Endothelial cell of umbilical vein (primary cell): ENCODE data around the gene SULT1E1. TPM values are rescaled to one million over a fixed set of nuclear protein-coding genes. Genes with fewer than 3 reads are reported as not detected.
A peak's percentile ranks its signal among the peaks of the same experiment; 100 is the strongest.

ENCODE experiments used
- BruUV-seq: library from RNA; stranded (reverse); fragments of 400-500 nt; replicated peaks from 2 replicates; lab custom pipeline; 2021; lab: Mats Ljungman, UMichigan
- CTCF ChIA-PET: fragments of 300-600, 350-600 bp; sonication (Branson Sonifier 250); formaldehyde crosslinking; loops from one replicate; lab custom pipeline; 2021; ENCODE audit warnings: antibody characterized with exemption, inconsistent platforms; lab: Charles Lee
- POLR2A ChIA-PET: fragments of 300-600, 350-600 bp; sonication (Branson Sonifier 250); formaldehyde crosslinking; loops from one replicate; lab custom pipeline; 2021; ENCODE audit warnings: antibody characterized with exemption, inconsistent platforms; lab: Charles Lee
- DNase-seq: peaks from one replicate; pipeline ENCODE4 v3.0.0-alpha.2; 2011; ENCODE audit warnings: low read depth, low spot score
- FAIRE-seq: peaks from 2 replicates; lab custom pipeline; 2011; peaks lifted over from hg19 to GRCh38; lab: Jason Lieb, UNC
- H2AFZ ChIP-seq: 2 replicates; pipeline ENCODE4 v1.6.0; 2012; ENCODE audit warnings: low read depth, low read length, control low read depth, inconsistent platforms
- H3K27ac ChIP-seq: 2 replicates; pipeline ENCODE4 v1.5.1; 2011; ENCODE audit warnings: low read depth, mild to moderate bottlenecking, control low read depth, low read length, moderate library complexity; ENCODE audit not compliant: insufficient read depth
- H3K27me3 ChIP-seq, 2 experiments: 2 replicates each; pipeline versions ENCODE4 v1.6.0 to v1.6.1; 2011; ENCODE audit warnings: low read length in 2 of 2, mixed read lengths in 1 of 2; ENCODE audit not compliant: control insufficient read depth in 2 of 2, insufficient read depth in 2 of 2
- H3K36me3 ChIP-seq, 2 experiments: 2 replicates in 1 of 2; 3 replicates in 1 of 2; pipeline ENCODE4 v1.5.1; 2011; ENCODE audit warnings: low read length in 2 of 2, mild to moderate bottlenecking in 1 of 2, moderate library complexity in 1 of 2; ENCODE audit not compliant: control insufficient read depth in 2 of 2, insufficient read depth in 2 of 2; ENCODE audit errors: extremely low read depth in 1 of 2
- H3K4me1 ChIP-seq: 3 replicates; pipeline ENCODE4 v1.5.1; 2011; ENCODE audit warnings: mild to moderate bottlenecking, low read length; ENCODE audit not compliant: control insufficient read depth, insufficient read depth; ENCODE audit errors: extremely low read depth
- H3K4me2 ChIP-seq: 2 replicates; pipeline ENCODE4 v1.6.1; 2011; ENCODE audit warnings: low read length, control low read depth, mixed read lengths; ENCODE audit not compliant: insufficient read depth
- H3K4me3 ChIP-seq, 3 experiments: fragments of 200-600 bp in 1 of 3; sonication (generic), shearing (Covaris generic) in 1 of 3; replicated peaks in 1 of 3; 2 replicates each; pipeline ENCODE4 v1.5.1; 2011 to 2016; ENCODE audit warnings: control low read depth in 3 of 3, low read length in 3 of 3, mild to moderate bottlenecking in 2 of 3, inconsistent platforms in 1 of 3, low read depth in 1 of 3, moderate library complexity in 1 of 3; ENCODE audit not compliant: insufficient read depth in 1 of 3
- H3K79me2 ChIP-seq: 2 replicates; pipeline ENCODE4 v1.6.0; 2012; ENCODE audit warnings: low read length, inconsistent platforms; ENCODE audit not compliant: control insufficient read depth, insufficient read depth
- H3K9ac ChIP-seq: replicated peaks from 2 replicates; pipeline ENCODE3; 2011; ENCODE audit warnings: low read length, control low read depth; ENCODE audit not compliant: insufficient read depth; ENCODE audit errors: extremely low read depth
- H3K9me1 ChIP-seq: replicated peaks from 3 replicates; pipeline ENCODE4 v1.6.0; 2011; ENCODE audit warnings: mild to moderate bottlenecking, low read length; ENCODE audit not compliant: control insufficient read depth, insufficient read depth; ENCODE audit errors: extremely low read depth
- H3K9me3 ChIP-seq: replicated peaks from 2 replicates; pipeline ENCODE4 v1.5.1; 2012; ENCODE audit warnings: low read length, inconsistent platforms; ENCODE audit not compliant: control insufficient read depth, insufficient read depth
- H4K20me1 ChIP-seq: replicated peaks from 2 replicates; pipeline ENCODE3; 2011; ENCODE audit warnings: mild to moderate bottlenecking, low read length; ENCODE audit not compliant: control insufficient read depth, insufficient read depth; ENCODE audit errors: extremely low read depth
- CTCF ChIP-seq, 2 donors: IDR thresholded peaks; 1 replicate in 1 of 2; 2 replicates in 1 of 2; pipeline ENCODE4 v1.5.1; 2011; ENCODE audit warnings: low read length in 2 of 2, mild to moderate bottlenecking in 2 of 2, moderate library complexity in 2 of 2, control low read depth in 1 of 2, inconsistent platforms in 1 of 2, low read depth in 1 of 2; ENCODE audit not compliant: insufficient read depth in 1 of 2; ENCODE audit errors: extremely low read depth in 1 of 2
- EZH2 ChIP-seq: IDR thresholded peaks from 2 replicates; pipeline ENCODE4 v1.6.1; 2012; ENCODE audit warnings: borderline replicate concordance, low read depth, mild to moderate bottlenecking, moderate library complexity, low read length, inconsistent platforms; ENCODE audit not compliant: severe bottlenecking
- FOS ChIP-seq: IDR thresholded peaks from 2 replicates; pipeline ENCODE4 v1.6.1; 2011; ENCODE audit warnings: mild to moderate bottlenecking, low read length, moderate library complexity, borderline replicate concordance; ENCODE audit not compliant: insufficient read depth
- GATA2 ChIP-seq: IDR thresholded peaks from 2 replicates; pipeline ENCODE4 v1.7.0; 2011; ENCODE audit warnings: low read depth, mild to moderate bottlenecking, moderate library complexity, mixed read lengths, low read length; ENCODE audit not compliant: insufficient read length, insufficient read depth
- JUN ChIP-seq: IDR thresholded peaks from 2 replicates; pipeline ENCODE4 v1.6.1; 2011; ENCODE audit warnings: borderline replicate concordance, low read depth; ENCODE audit not compliant: insufficient read length, insufficient read depth
- MAX ChIP-seq: IDR thresholded peaks from 2 replicates; pipeline ENCODE4 v1.6.1; 2011; ENCODE audit not compliant: insufficient read depth, insufficient read length
- MYC ChIP-seq: IDR thresholded peaks from one replicate; pipeline ENCODE4 v1.6.1; 2011; ENCODE audit warnings: mild to moderate bottlenecking, low read depth, low read length
- POLR2A ChIP-seq: IDR thresholded peaks from 2 replicates; pipeline ENCODE4 v1.6.1; 2012; ENCODE audit warnings: low read depth, mild to moderate bottlenecking, control low read depth, low read length
- POLR2AphosphoS5 ChIP-seq: IDR thresholded peaks from 2 replicates; pipeline ENCODE4 v1.6.1; 2012; ENCODE audit warnings: low read depth, mild to moderate bottlenecking, control low read depth, low read length, moderate library complexity; ENCODE audit not compliant: insufficient read depth
- dilution Hi-C: fragments of 300-500 bp; cut with MboI; formaldehyde crosslinking; loops from one replicate; pipeline ENCODE4 v1.15.0; 2019; ENCODE audit warnings: low sequenced_read_pairs; ENCODE audit not compliant: extremely low pct_ligation_motif_present
- intact Hi-C: fragments of 100-400 bp; cut with micrococcal nuclease; formaldehyde crosslinking; loops from one replicate; pipeline ENCODE4 v1.10.0; 2022
- polyA plus RNA-seq, 4 experiments: library from polyadenylated mRNA; depleted of rRNA in 3 of 4; stranded (reverse) in 3 of 4; unstranded in 1 of 4; fragments of >200 nt; gene quantifications; 2 replicates each; pipeline versions ENCODE4 v1.2.1 to v1.2.3, GENCODE V29; 2011 to 2012; ENCODE audit warnings: missing spikeins in 1 of 4
- total RNA-seq: library from RNA; stranded (reverse); gene quantifications from 2 replicates; pipeline ENCODE4 v1.2.3, GENCODE V29; 2021

Gene SULT1E1
- total and polyA plus RNA-seq, 2 donors (not counting 3 experiments of a cell fraction or from before 2014, with no cell fraction given) = 25.8 to 34.5 TPM

- no peaks in the 10 kb centered on the region for H3K36me3 ChIP-seq
- H3K4me1 ChIP-seq = peaks cover 9% of the 10 kb centered on the region
- H3K9me1 ChIP-seq = no peaks in the 10 kb centered on the region
- intact Hi-C loops = no loop called here
- H3K79me2 ChIP-seq = no peaks in the 10 kb centered on the region
- BruUV-seq = TSS peak; percentile 42
- CTCF ChIA-PET = interaction anchor here (1.4 kb wide), 1 partner anchor 22 kb away, joined by 3 read pairs; no protein-coding TSS in a partner anchor
- POLR2A ChIA-PET = no interaction called here
- no peak overlapping the region for H3K27ac ChIP-seq
- H3K4me3 ChIP-seq = peak overlapping the region in 1 of 3 experiments; percentile 6
- TF ChIP-seq EZH2 (no peak), MYC (no peak), POLR2AphosphoS5 (no peak), POLR2A (no peak), FOS (no peak), MAX (no peak), JUN (no peak), GATA2 (no peak), CTCF (IDR thresholded peaks at IDR 0.05; ENCODE audit: extremely low read depth in 1 of 2, insufficient read depth in 1 of 2, low read depth in 1 of 2, low read length in 2 of 2) (no peak)
- H3K9me3 ChIP-seq = no peaks in the 10 kb centered on the region
- H3K4me2 ChIP-seq = no peak overlapping the region
- H4K20me1 ChIP-seq = no peaks in the 10 kb centered on the region
- H2AFZ ChIP-seq = no peak overlapping the region
- H3K9ac ChIP-seq = no peak overlapping the region
- dilution Hi-C loops = no loop called here
- DNase-seq (no peak), FAIRE-seq (no peak)
- no peaks in the 10 kb centered on the region for H3K27me3 ChIP-seq
Observed at GRCh38 chr4:69859140-69859685, 732 bp downstream of the SULT1E1 start.
